GM12892 (cell line): ENCODE results near the gene WWOX.

Experiments used
- POLR2A ChIP-seq: IDR thresholded peaks from 2 replicates; pipeline ENCODE4 v1.6.1; 2011; ENCODE audit warnings: low read depth, low read length, control low read depth
- POLR2AphosphoS5 ChIP-seq: IDR thresholded peaks from 2 replicates; pipeline ENCODE4 v1.6.1; 2011; ENCODE audit warnings: low read depth, low read length, control low read depth
- TAF1 ChIP-seq: IDR thresholded peaks from 2 replicates; pipeline ENCODE4 v1.6.1; 2011; ENCODE audit warnings: low read depth, mild to moderate bottlenecking, control low read depth, low read length, borderline replicate concordance

DNA sequence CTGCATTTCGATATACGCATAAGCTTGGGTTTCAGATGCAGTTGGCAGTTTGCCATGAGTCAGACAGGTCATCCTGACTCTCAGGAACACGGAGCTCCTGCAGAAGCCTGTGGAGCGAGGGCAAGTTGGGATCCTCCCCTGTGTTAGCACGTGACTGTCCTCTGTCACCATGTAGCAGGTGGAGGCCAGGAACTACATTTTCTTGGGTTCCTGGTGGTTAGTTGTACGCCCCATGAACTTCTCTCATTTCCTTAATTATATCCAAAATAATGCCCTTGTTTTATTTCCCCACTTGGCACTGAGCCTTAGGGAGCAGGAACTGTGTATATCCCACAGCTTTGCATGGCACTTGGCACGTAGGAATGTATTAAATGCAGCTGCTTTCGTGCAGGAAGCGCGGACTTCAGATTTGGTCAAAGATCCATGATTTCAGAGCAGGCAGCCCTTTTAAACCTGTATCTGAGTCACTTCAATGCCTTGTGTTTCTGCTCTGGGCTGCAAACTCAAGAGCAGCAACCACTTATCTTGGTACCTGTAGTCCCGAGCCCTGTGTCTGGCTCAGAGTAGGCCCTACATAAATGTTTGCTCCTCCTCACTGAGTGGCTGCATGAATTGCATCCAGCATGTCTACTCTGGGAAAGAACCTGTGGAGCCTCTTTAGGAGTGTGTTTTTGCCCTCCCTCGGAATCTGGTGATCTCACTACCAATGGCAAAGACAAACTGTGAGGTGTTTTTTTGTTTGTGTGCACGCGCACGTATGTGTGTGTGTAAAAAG lies 1072.7 kb downstream of the WWOX start:
- TF ChIP-seq POLR2A = no peak
- no peak for TF ChIP-seq TAF1
- TF ChIP-seq POLR2AphosphoS5 = no peak
